Thoracic aorta (tissue), 2 donors: ENCODE results near the gene SIL1. TPM values are rescaled to one million over a fixed set of nuclear protein-coding genes. Genes with fewer than 3 reads are reported as not detected.

Experiments used
- ATAC-seq: fragments of 150-250 bp; one replicate; pipeline ENCODE4 v1.8.0; 2017; ENCODE audit warnings: low read depth; ENCODE audit not compliant: insufficient number of reproducible peaks, low FRiP score
- DNase-seq: peaks from one replicate; pipeline ENCODE4 v3.0.0-alpha.2; 2020; ENCODE audit warnings: low spot score
- H3K27ac ChIP-seq, 2 donors: fragments of 200-600 bp; sonication (generic); 1 replicate in 1 of 2; 2 replicates in 1 of 2; pipeline ENCODE4 v1.5.1; 2016; ENCODE audit warnings: mild to moderate bottlenecking in 2 of 2, moderate library complexity in 2 of 2
- H3K27me3 ChIP-seq: fragments of 200-600 bp; sonication (generic); replicated peaks from 2 replicates; pipeline ENCODE4 v1.6.0; 2016; ENCODE audit warnings: mild to moderate bottlenecking; ENCODE audit not compliant: insufficient read depth
- H3K36me3 ChIP-seq: fragments of 200-600 bp; sonication (generic); one replicate; pipeline ENCODE4 v1.5.1; 2016
- H3K4me1 ChIP-seq, 2 donors: fragments of 200-600 bp; sonication (generic); 1 replicate in 1 of 2; 2 replicates in 1 of 2; pipeline versions ENCODE4 v1.5.1 to v1.6.0; 2016; ENCODE audit warnings: low read depth in 2 of 2, mild to moderate bottlenecking in 1 of 2; ENCODE audit not compliant: control insufficient read depth in 1 of 2
- H3K4me3 ChIP-seq: fragments of 200-600 bp; sonication (generic); 2 replicates; pipeline ENCODE4 v1.5.1; 2016; ENCODE audit warnings: mild to moderate bottlenecking
- H3K9me3 ChIP-seq: fragments of 200-600 bp; sonication (generic); 2 replicates; pipeline ENCODE4 v1.5.1; 2016
- CTCF ChIP-seq: fragments of 200-600 bp; sonication (generic); IDR thresholded peaks from one replicate; pipeline ENCODE4 v1.5.1; 2019; ENCODE audit warnings: antibody characterized with exemption
- total RNA-seq, 2 donors: library from RNA; depleted of rRNA; stranded (reverse); fragments of >200 nt; gene quantifications; one replicate each; pipeline versions ENCODE4 v1.1.0 to v1.2.3, GENCODE V29; 2016

SIL1 gene
- total RNA-seq, 2 donors from 2014 or later: 33.1 to 41.2 TPM

- Histone ChIP-seq H3K27me3 (no peaks in the 10 kb centered on the region), H3K4me1 (peaks cover 0 to 13% of the 10 kb centered on the region in 2 donors), H3K9me3 (no peaks in the 10 kb centered on the region), H3K36me3 (peaks cover 2% of the 10 kb centered on the region), H3K27ac (no peak overlapping the region), H3K4me3 (no peak overlapping the region)
- no peak for DNase-seq
- ATAC-seq: no peak
- no peak for TF ChIP-seq CTCF
These were observed 256.1 kb downstream of the SIL1 start for GRCh38 chr5:138942066-138942465.

- no peak overlapping the region for H3K27ac ChIP-seq
- no peaks in the 10 kb centered on the region for H3K9me3 ChIP-seq
- H3K4me1 ChIP-seq: peaks cover 0 to 12% of the 10 kb centered on the region in 2 donors
- no peak overlapping the region for H3K4me3 ChIP-seq
- H3K36me3 ChIP-seq: peaks cover 16% of the 10 kb centered on the region
- no peaks in the 10 kb centered on the region for H3K27me3 ChIP-seq
- no peak for ATAC-seq
- TF ChIP-seq CTCF: no peak
- DNase-seq: no peak
These were observed 259.6 kb downstream of the SIL1 start for GRCh38 chr5:138938526-138938925.

GRCh38 chr5:138937392-138938387 is 260.5 kb downstream of the SIL1 start:
- no peak for TF ChIP-seq CTCF
- Histone ChIP-seq H3K27ac (no peak overlapping the region), H3K9me3 (no peaks in the 10 kb centered on the region), H3K27me3 (no peaks in the 10 kb centered on the region), H3K4me3 (no peak overlapping the region), H3K4me1 (peaks cover 0 to 12% of the 10 kb centered on the region in 2 donors), H3K36me3 (peaks cover 24% of the 10 kb centered on the region)
- ATAC-seq: no peak
- DNase-seq: no peak

- H3K27ac ChIP-seq: no peak overlapping the region
- DNase-seq (no peak), ATAC-seq (no peak)
These were observed 261.2 kb downstream of the SIL1 start for GRCh38 chr5:138936968-138937345.

More at GRCh38 chr5:138936968-138937345, 261.2 kb downstream of the SIL1 start:
- H3K27me3 ChIP-seq: no peaks in the 10 kb centered on the region
- peaks cover 31% of the 10 kb centered on the region for H3K36me3 ChIP-seq
- peaks cover 0 to 12% of the 10 kb centered on the region in 2 donors for H3K4me1 ChIP-seq
- H3K4me3 ChIP-seq: no peak overlapping the region
- no peaks in the 10 kb centered on the region for H3K9me3 ChIP-seq
- no peak for TF ChIP-seq CTCF
